SJSA1 (cell line): ENCODE measurements around the gene MAP2K4. TPM values are rescaled to one million over a fixed set of nuclear protein-coding genes. Genes with fewer than 3 reads are reported as not detected.
A peak's percentile ranks its signal among the peaks of the same experiment; 100 is the strongest.

Experiments
- DNase-seq, 2 experiments: peaks; one replicate each; pipeline ENCODE4 v3.0.0-alpha.2; 2015 to 2020; ENCODE audit warnings: low spot score in 2 of 2, low read depth in 1 of 2
- H3K27ac ChIP-seq: fragments of 250-450 bp; sonication (Bioruptor Pico); 2 replicates; pipeline ENCODE4 v1.5.1; 2020; ENCODE audit warnings: mild to moderate bottlenecking, moderate library complexity
- H3K27me3 ChIP-seq: fragments of 250-450 bp; sonication (Bioruptor Pico); replicated peaks from 2 replicates; pipeline ENCODE4 v1.5.1; 2020; ENCODE audit warnings: mild to moderate bottlenecking, moderate library complexity
- H3K36me3 ChIP-seq: fragments of 250-450 bp; sonication (Bioruptor Pico); 2 replicates; pipeline ENCODE4 v1.5.1; 2020; ENCODE audit warnings: mild to moderate bottlenecking
- H3K4me1 ChIP-seq: fragments of 250-450 bp; sonication (Bioruptor Pico); replicated peaks from 2 replicates; pipeline ENCODE4 v1.6.1; 2021; ENCODE audit warnings: mild to moderate bottlenecking
- H3K4me3 ChIP-seq: fragments of 250-450 bp; sonication (Bioruptor Pico); 2 replicates; pipeline ENCODE4 v1.5.1; 2020; ENCODE audit warnings: mild to moderate bottlenecking
- H3K9me3 ChIP-seq: fragments of 250-450 bp; sonication (Bioruptor Pico); replicated peaks from 2 replicates; pipeline ENCODE4 v1.5.1; 2020; ENCODE audit warnings: mild to moderate bottlenecking
- total RNA-seq: library from RNA; depleted of rRNA; stranded (reverse); fragments of >200 nt; shearing (Covaris generic); gene quantifications from 2 replicates; pipeline ENCODE4 v1.2.3, GENCODE V29; 2014

MAP2K4 gene
- total RNA-seq, 1 experiment from 2014 or later = 42.0 TPM

DNA sequence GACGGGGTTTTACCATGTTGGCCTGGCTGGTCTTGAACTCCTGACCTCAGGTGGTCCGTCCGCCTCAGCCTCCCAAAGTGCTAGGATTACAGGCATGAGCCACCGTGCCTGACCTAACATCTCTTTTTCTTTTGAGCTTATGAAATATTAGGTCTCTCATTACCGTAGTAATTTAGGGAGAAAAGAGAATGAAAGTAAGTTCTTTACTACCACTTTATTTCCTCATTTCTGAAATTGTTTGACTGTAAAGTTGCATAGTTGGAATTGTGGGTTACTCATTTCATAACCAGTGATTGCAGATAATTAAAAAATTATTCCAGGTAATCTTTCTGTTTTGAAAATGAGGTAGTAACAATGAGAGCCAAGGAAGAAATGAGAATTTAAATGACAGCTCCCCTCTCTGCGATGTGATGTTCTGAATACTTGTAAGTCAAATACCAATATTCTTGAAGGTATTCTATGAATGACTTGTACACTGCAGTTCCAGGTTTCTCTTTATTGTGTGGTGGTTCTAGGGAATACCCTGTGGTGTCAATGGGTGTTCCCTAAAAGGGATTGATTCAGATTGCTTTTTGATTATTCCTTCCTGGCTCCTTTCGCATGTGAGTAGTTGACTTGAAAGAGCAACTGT lies 28.3 kb downstream of the MAP2K4 start:
- H3K4me1 ChIP-seq = peaks cover 11% of the 10 kb centered on the region
- no peaks in the 10 kb centered on the region for H3K27me3 ChIP-seq
- H3K27ac ChIP-seq = no peak overlapping the region
- H3K36me3 ChIP-seq = peaks cover 3% of the 10 kb centered on the region; the same call in 1 of the 2 replicates
- no peaks in the 10 kb centered on the region for H3K9me3 ChIP-seq
- no peak overlapping the region for H3K4me3 ChIP-seq
- DNase-seq = no peak

DNA sequence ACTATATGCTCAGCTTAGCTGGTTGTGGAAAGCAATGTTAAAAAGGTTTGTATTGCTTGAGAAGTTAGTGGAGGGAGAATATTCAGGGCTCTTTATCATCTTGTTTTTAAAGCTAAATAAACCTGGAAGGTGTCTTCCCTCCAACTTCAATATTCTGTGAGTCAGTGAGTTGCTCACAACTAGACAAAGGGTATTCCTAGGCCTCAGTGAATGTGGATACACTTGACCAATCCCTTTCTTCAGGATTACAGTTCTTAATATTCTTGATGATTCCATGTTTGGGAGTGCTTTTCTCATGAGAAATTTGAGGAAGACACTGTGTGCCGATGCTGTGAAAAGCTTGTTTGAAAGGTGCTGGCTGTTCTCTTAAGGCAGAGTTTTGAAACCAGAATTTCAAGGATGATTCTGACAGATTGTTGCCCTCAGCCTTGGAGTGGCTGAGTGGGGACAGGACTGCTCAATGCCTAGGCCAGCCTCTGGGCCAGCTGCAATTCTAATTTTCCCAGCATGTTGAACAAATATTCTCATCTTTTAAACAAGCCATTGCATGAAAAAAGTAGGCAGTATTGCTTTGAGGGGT lies 30.1 kb downstream of the MAP2K4 start:
- peaks cover 11% of the 10 kb centered on the region for H3K4me1 ChIP-seq
- DNase-seq = no peak
- H3K27ac ChIP-seq = no peak overlapping the region
- H3K27me3 ChIP-seq = no peaks in the 10 kb centered on the region
- H3K36me3 ChIP-seq = 0 out of 2 replicates have a peak, but pooled peaks cover 3% of the 10 kb centered on the region
- no peaks in the 10 kb centered on the region for H3K9me3 ChIP-seq
- H3K4me3 ChIP-seq = no peak overlapping the region

DNA sequence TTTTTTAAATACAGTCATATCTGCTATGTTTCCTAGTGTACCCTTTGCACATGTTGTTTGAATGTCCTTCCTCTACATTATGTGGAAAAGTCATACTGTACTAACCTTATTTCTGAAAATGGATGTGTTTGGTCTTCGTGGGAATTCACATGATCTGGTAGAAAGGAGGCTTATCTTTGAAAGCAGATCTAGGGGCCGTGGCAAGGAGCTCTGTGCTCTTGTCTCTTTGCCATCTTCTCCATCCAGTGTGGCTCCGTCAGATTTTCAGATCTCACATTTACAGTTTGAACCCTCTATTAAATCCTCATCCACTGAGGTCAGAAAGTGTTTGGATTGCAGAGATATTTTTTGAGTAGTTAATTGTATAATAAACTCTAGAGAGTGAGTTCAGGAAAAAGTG lies 32.9 kb downstream of the MAP2K4 start:
- Histone ChIP-seq H3K27ac (no peak overlapping the region), H3K4me1 (no peaks in the 10 kb centered on the region; the same call in 1 of the 2 replicates), H3K9me3 (no peaks in the 10 kb centered on the region), H3K36me3 (0 out of 2 replicates have a peak, but pooled peaks cover 6% of the 10 kb centered on the region), H3K4me3 (no peak overlapping the region), H3K27me3 (no peaks in the 10 kb centered on the region)
- no peak for DNase-seq

DNA sequence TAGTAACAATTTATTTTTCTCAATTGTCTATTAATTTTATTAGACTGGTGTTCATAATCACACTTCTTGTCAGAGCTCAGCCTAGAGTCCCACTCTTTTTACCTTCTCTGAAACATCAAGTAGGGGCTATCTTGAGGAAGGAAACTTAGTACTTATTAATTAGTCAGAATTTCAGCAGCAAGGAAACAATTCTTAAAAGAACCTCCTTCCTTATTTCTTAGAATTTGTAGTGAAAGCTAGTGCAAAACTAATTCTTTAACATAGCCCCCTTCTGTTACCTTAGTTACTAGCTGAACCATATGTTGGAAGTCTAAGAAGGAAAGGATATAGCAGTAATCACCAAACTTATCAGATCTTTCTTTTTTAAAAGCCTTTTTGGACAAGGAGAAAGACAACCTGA lies 35.2 kb downstream of the MAP2K4 start:
- no peak for DNase-seq
- no peaks in the 10 kb centered on the region for H3K9me3 ChIP-seq

DNA sequence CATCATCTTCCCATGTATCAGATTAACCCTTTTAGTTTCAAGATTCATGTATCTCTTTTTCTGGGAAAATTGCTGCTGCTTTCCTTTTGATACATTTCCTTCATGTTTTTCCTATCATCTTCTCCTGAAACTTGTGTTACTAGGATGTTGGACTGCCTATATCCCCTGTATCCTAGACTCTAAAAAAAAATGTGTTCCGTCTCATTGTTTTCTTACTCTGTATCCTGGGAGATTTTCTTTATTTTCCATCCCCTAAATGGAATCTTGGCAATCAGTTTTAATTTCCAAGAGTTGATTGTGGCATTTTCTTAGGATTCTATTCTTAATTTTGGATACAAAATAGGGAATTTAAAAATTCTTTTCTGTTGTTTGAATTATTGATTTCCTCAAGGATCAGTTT lies 36.8 kb downstream of the MAP2K4 start:
- H3K27ac ChIP-seq = no peak overlapping the region

More for the DNA sequence above, 35.2 kb downstream of the MAP2K4 start:
- no peaks in the 10 kb centered on the region; the same call in 1 of the 2 replicates for H3K4me1 ChIP-seq
- peaks cover 9% of the 10 kb centered on the region; the same call in 1 of the 2 replicates for H3K36me3 ChIP-seq
- no peak overlapping the region for H3K4me3 ChIP-seq
- no peaks in the 10 kb centered on the region for H3K27me3 ChIP-seq
- H3K27ac ChIP-seq = no peak overlapping the region

DNA sequence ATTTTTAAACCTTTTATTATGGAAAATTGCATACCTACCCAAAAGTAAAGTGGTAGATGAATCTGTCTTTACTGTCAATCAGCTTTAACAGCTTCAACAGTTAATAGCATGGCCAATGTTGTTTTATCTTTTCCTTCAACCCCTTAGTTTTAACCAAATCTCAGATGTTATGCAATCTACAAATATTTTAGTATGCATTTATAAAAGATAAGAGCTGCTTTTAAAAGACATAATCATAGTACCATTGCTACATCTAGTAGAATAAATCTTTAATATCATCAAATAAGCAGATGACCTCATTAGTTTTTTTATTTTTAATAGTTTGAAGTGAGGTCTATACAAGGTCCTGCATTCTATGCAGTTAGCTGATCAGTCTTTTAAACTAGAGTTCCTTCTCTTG lies 37.9 kb downstream of the MAP2K4 start:
- Histone ChIP-seq H3K27ac (no peak overlapping the region), H3K27me3 (no peaks in the 10 kb centered on the region), H3K4me1 (no peaks in the 10 kb centered on the region; the same call in 1 of the 2 replicates), H3K9me3 (no peaks in the 10 kb centered on the region), H3K4me3 (no peak overlapping the region), H3K36me3 (peaks cover 13% of the 10 kb centered on the region; the same call in 1 of the 2 replicates)
- DNase-seq = no peak

More for the DNA sequence above, 36.8 kb downstream of the MAP2K4 start:
- Histone ChIP-seq H3K36me3 (peaks cover 13% of the 10 kb centered on the region; the same call in 1 of the 2 replicates), H3K4me3 (no peak overlapping the region), H3K4me1 (no peaks in the 10 kb centered on the region; the same call in 1 of the 2 replicates), H3K9me3 (no peaks in the 10 kb centered on the region), H3K27me3 (no peaks in the 10 kb centered on the region)
- DNase-seq = no peak

DNA sequence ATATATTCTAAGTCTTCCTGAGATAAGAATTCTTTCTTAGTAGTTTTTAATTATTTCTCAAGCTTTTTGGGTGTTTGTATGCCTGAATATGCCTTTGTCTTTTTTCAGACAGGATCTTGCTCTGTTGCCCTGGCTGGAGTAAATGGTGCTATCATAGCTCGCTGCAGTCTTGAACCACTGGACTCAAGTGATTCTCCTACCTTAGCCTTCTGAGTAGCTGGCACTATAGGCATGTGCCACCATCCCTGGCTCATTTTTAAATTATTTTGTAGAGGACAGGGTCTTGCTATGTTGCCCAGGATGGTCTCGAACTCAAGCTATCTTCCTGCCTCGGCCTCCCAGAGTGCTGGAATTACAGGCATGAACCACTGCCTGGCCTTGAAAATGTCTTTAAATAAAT lies 41.6 kb downstream of the MAP2K4 start:
- Histone ChIP-seq H3K9me3 (no peaks in the 10 kb centered on the region), H3K4me3 (no peak overlapping the region), H3K27me3 (no peaks in the 10 kb centered on the region), H3K4me1 (no peaks in the 10 kb centered on the region), H3K27ac (no peak overlapping the region), H3K36me3 (peaks cover 20% of the 10 kb centered on the region)
- no peak for DNase-seq

DNA sequence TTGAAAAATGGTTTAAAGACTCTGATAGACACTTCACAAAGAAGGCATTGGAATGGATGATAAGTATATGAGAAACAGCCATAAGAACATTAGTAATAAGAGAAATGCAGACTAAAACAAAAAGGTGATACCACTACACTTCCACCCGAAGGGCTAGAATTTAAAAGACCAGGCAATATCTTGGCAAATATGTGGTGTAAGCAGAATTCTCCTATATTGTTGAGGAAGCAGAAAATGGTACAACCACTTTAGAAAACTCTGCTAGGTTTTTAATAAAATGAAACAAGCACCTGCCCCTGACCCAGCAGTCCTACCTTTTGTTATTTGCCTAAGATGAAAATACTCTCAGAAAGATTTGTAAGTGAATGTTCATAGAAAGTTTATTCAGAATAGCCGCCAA lies 43.7 kb downstream of the MAP2K4 start:
- no peaks in the 10 kb centered on the region for H3K27me3 ChIP-seq
- 0 out of 2 replicates have a peak, but pooled peaks cover 2% of the 10 kb centered on the region for H3K4me1 ChIP-seq
- no peak for DNase-seq
- H3K36me3 ChIP-seq = peaks cover 25% of the 10 kb centered on the region
- no peak overlapping the region for H3K4me3 ChIP-seq
- H3K27ac ChIP-seq = no peak overlapping the region
- no peaks in the 10 kb centered on the region for H3K9me3 ChIP-seq

DNA sequence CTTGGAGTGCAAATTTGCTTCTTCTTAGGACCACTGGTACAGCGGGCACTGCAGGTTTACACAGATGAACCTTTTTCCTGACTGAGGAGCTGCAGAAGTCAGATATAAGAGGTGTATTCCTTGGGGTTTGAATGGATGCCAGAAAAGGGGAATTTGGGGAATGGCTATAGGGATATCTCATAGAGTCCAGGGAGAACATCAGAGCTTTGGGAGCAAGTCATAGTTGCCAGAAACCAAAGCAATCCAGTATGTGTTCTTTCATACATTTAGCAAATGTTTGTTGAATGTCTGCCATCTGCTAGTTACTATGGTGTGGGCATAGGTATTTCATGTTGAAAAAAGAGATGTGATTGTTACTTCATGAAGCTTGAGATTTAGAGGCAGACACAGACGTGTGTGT lies 46.8 kb downstream of the MAP2K4 start:
- DNase-seq = no peak
- peaks cover 31% of the 10 kb centered on the region for H3K36me3 ChIP-seq
- no peak overlapping the region for H3K27ac ChIP-seq
- H3K4me3 ChIP-seq = no peak overlapping the region
- H3K4me1 ChIP-seq = peaks cover 10% of the 10 kb centered on the region
- H3K9me3 ChIP-seq = no peaks in the 10 kb centered on the region
- H3K27me3 ChIP-seq = no peaks in the 10 kb centered on the region

DNA sequence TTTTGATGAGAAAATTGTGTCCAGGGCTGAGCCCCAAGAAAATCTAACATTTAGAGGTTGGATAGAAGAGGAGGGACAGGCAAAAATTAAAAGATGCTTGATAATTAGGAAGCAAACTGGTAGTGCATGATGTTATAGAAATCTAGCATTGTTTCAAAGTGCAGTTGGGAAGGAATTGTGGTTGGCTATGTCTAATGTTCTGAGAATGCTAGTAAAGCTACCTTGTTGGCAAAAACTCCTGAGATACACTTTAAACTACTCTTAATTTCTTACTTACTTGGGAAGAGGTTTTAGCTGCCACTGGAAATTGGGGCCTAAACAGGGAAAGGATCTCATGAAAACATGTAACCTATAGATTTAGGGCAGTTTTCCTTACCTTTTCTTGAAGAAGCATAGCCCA lies 48.3 kb downstream of the MAP2K4 start:
- peaks cover 10% of the 10 kb centered on the region for H3K4me1 ChIP-seq
- no peak overlapping the region for H3K27ac ChIP-seq
- no peaks in the 10 kb centered on the region for H3K9me3 ChIP-seq
- no peak overlapping the region for H3K4me3 ChIP-seq
- H3K36me3 ChIP-seq = peaks cover 39% of the 10 kb centered on the region
- no peaks in the 10 kb centered on the region for H3K27me3 ChIP-seq
- no peak for DNase-seq

DNA sequence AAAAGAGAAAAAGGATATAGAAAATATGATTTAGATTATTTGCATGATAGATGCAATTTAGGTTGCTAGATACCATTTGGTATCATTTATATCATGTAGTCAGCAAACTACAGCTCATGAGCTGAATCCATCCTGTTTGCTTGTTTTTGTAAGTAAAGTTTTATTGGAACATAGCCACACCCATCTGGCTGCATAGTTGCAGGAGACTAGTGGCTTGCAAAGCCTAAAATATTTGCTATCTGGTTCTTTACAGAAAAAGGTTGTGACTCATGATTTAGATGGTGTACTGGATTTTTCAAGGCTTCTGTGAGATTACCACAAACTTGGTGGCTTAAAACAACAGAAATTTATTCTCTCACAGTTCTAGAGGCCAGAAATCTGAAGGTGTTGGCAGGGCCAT lies 49.9 kb downstream of the MAP2K4 start:
- peak in 1 of 2 experiments; percentile 30 for DNase-seq
- H3K27ac ChIP-seq = no peak overlapping the region

DNA sequence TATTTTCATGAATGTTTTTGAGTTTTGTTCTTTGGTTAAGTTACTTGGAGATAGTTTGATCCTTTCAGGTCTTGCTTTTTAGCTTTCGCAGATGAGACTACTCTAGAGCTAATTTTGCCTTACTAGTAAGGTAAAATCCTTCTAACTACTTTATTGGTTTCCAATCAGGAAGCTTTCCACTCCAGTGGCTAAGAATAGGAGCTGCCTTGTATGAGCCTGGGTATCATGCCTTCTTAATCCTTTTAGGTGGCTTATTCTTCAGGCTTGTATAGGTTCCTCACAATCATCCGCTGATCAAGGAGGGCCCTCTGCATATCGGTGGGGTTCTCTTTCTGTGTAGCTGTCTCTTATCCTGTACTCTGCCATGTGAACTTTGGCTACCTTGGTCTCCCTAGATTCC lies 53.7 kb downstream of the MAP2K4 start:
- no peaks in the 10 kb centered on the region for H3K27me3 ChIP-seq
- peaks cover 61% of the 10 kb centered on the region for H3K36me3 ChIP-seq
- no peak overlapping the region for H3K4me3 ChIP-seq
- no peak for DNase-seq
- no peak overlapping the region for H3K27ac ChIP-seq
- H3K4me1 ChIP-seq = peaks cover 16% of the 10 kb centered on the region
- no peaks in the 10 kb centered on the region for H3K9me3 ChIP-seq

More for the DNA sequence above, 49.9 kb downstream of the MAP2K4 start:
- H3K4me1 ChIP-seq = peaks cover 10% of the 10 kb centered on the region
- no peak overlapping the region for H3K4me3 ChIP-seq
- no peaks in the 10 kb centered on the region for H3K27me3 ChIP-seq
- H3K9me3 ChIP-seq = no peaks in the 10 kb centered on the region
- H3K36me3 ChIP-seq = peaks cover 47% of the 10 kb centered on the region

DNA sequence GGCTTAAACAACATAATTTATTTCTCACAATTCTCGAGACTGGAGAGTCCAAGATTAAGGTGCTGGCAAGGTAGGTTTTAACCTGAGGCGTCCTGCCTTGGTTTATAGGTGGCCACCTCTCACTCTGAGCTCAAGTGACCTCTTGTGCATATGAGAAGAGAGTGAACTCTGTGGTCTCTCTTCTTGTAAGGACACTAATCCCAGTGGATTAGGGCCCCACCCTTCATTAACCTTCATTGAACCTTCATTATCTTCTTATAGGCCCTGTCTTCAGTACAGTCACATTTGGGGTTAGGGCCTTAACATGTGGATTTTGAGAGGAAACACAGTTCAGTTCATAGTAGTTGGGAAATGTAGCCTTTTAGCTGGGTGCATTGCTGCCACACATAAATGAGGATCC lies 57.1 kb downstream of the MAP2K4 start:
- no peak overlapping the region for H3K4me3 ChIP-seq
- no peak for DNase-seq
- H3K9me3 ChIP-seq = no peaks in the 10 kb centered on the region
- peaks cover 62% of the 10 kb centered on the region for H3K36me3 ChIP-seq
- H3K27ac ChIP-seq = no peak overlapping the region
- no peaks in the 10 kb centered on the region for H3K27me3 ChIP-seq
- H3K4me1 ChIP-seq = peaks cover 8% of the 10 kb centered on the region

DNA sequence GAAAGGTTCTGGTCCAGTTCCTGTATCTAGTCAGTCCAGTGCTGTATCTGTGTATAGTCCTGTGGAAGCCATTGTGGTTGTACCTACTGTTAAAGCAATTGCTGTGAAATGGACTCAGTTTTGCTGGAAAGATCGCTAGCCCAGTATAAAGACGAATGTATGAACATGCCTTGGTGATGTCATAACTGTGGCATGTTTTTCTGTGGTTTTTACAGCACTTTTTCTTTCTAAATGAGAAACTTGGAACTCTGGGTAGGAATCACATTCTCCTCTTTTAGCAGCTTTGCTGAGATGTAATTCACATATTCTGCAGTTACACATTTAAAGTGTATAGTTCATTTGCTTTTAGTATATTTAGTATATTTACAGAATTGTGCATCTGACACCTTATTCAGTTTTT lies 58.1 kb downstream of the MAP2K4 start:
- Histone ChIP-seq H3K4me3 (no peak overlapping the region), H3K27ac (peak overlapping the region; percentile 40; the same call in 1 of the 2 replicates), H3K36me3 (peaks cover 63% of the 10 kb centered on the region), H3K27me3 (no peaks in the 10 kb centered on the region), H3K9me3 (no peaks in the 10 kb centered on the region), H3K4me1 (peaks cover 8% of the 10 kb centered on the region)
- DNase-seq = peak in 1 of 2 experiments; percentile 56
